Activated T-helper 2 cell treated with anti-CD3 and anti-CD28 coated beads, Interferon-gamma antibody, Interleukin-2, Interleukin-4, amounts not matched to agents 10 μg/mL and 5 μg/mL and 100 μg/mL, durations not matched to agents 14 hours and 24 hours and 36 hours (primary cell): ENCODE results near the gene HP. TPM values are rescaled to one million over a fixed set of nuclear protein-coding genes. Genes with fewer than 3 reads are reported as not detected.
"Not testable (repeated sequence)": the region's sequence is repeated elsewhere in the genome, so short reads cannot be mapped to it uniquely, and the experiment has no call there.

Experiments used
- DNase-seq: peaks from one replicate; pipeline ENCODE4 v3.0.0; 2021; ENCODE audit warnings: low spot score
- H3K27ac Mint-ChIP-seq: one replicate; pipeline ENCODE4 v1.8.0; 2021; ENCODE audit warnings: mixed read lengths
- H3K27me3 Mint-ChIP-seq: one replicate; pipeline ENCODE4 v1.8.0; 2021; ENCODE audit warnings: low read depth, mixed read lengths
- H3K36me3 Mint-ChIP-seq: one replicate; pipeline ENCODE4 v1.8.0; 2021; ENCODE audit warnings: low read depth, mixed read lengths
- H3K4me1 Mint-ChIP-seq: one replicate; pipeline ENCODE4 v1.8.0; 2021; ENCODE audit warnings: low read depth, mixed read lengths
- H3K4me3 Mint-ChIP-seq: one replicate; pipeline ENCODE4 v1.8.0; 2021; ENCODE audit warnings: low read depth, mild to moderate bottlenecking, moderate library complexity, mixed read lengths
- H3K9me3 Mint-ChIP-seq: one replicate; pipeline ENCODE4 v1.8.0; 2021; ENCODE audit warnings: mixed read lengths
- intact Hi-C: fragments of 100-400 bp; cut with micrococcal nuclease; formaldehyde crosslinking; loops from one replicate; pipeline ENCODE4 v1.15.1; 2023
- total RNA-seq: library from RNA; stranded (reverse); gene quantifications from 2 replicates; pipeline ENCODE4 v1.2.3, GENCODE V29; 2022

The HP gene
- total RNA-seq, 1 donor from 2014 or later, result not detected

GRCh38 chr16:72049110-72049509 is 5.2 kb upstream of the HP start:
- no peak for DNase-seq
- Mint-ChIP-seq H3K4me3 (no peak overlapping the region), H3K4me1 (no peaks in the 10 kb centered on the region), H3K36me3 (no peaks in the 10 kb centered on the region), H3K27ac (no peak overlapping the region), H3K27me3 (peaks cover 1% of the 10 kb centered on the region), H3K9me3 (peaks cover 9% of the 10 kb centered on the region)
- intact Hi-C loops, result no loop called here

GRCh38 chr16:72050769-72051464 is 3.4 kb upstream of the HP start:
- H3K4me3 Mint-ChIP-seq, result no peak overlapping the region

GRCh38 chr16:72051818-72052217 is 2.5 kb upstream of the HP start:
- DNase-seq, result no peak
- Mint-ChIP-seq H3K36me3 (no peaks in the 10 kb centered on the region), H3K9me3 (peaks cover 9% of the 10 kb centered on the region), H3K27me3 (peaks cover 1% of the 10 kb centered on the region), H3K4me3 (no peak overlapping the region), H3K27ac (no peak overlapping the region), H3K4me1 (no peaks in the 10 kb centered on the region)
- intact Hi-C loops, result no loop called here

More at GRCh38 chr16:72050769-72051464, 3.4 kb upstream of the HP start:
- Mint-ChIP-seq H3K36me3 (no peaks in the 10 kb centered on the region), H3K9me3 (peaks cover 9% of the 10 kb centered on the region), H3K27me3 (peaks cover 1% of the 10 kb centered on the region), H3K4me1 (no peaks in the 10 kb centered on the region), H3K27ac (no peak overlapping the region)
- no peak for DNase-seq
- intact Hi-C loops, result no loop called here

GRCh38 chr16:72055911-72056310 is 1.6 kb downstream of the HP start:
- no peak overlapping the region for H3K27ac Mint-ChIP-seq
- no peaks in the 10 kb centered on the region for H3K4me1 Mint-ChIP-seq
- peaks cover 1% of the 10 kb centered on the region for H3K27me3 Mint-ChIP-seq
- no peak for DNase-seq
- intact Hi-C loops, result no loop called here
- no peaks in the 10 kb centered on the region for H3K9me3 Mint-ChIP-seq
- H3K4me3 Mint-ChIP-seq, result no peak overlapping the region
- H3K36me3 Mint-ChIP-seq, result no peaks in the 10 kb centered on the region

GRCh38 chr16:72057313-72057712 is 3.0 kb downstream of the HP start:
- H3K27me3 Mint-ChIP-seq, H3K27ac Mint-ChIP-seq, DNase-seq, intact Hi-C loops, H3K36me3 Mint-ChIP-seq, H3K4me1 Mint-ChIP-seq, H3K4me3 Mint-ChIP-seq, H3K9me3 Mint-ChIP-seq: not testable (repeated sequence)

- H3K4me1 Mint-ChIP-seq, H3K4me3 Mint-ChIP-seq, H3K9me3 Mint-ChIP-seq, intact Hi-C loops, H3K27me3 Mint-ChIP-seq, H3K27ac Mint-ChIP-seq, H3K36me3 Mint-ChIP-seq, DNase-seq: not testable (repeated sequence)
These were observed 4.8 kb downstream of the HP start for GRCh38 chr16:72059060-72059459.

- no peaks in the 10 kb centered on the region for H3K4me1 Mint-ChIP-seq
- H3K36me3 Mint-ChIP-seq, result no peaks in the 10 kb centered on the region
- intact Hi-C loops, result no loop called here
These were observed 6.1 kb downstream of the HP start for GRCh38 chr16:72060405-72060804.

GRCh38 chr16:72061564-72061963 is 7.3 kb downstream of the HP start:
- H3K9me3 Mint-ChIP-seq, result no peaks in the 10 kb centered on the region
- no peak for DNase-seq
- no peaks in the 10 kb centered on the region for H3K36me3 Mint-ChIP-seq
- intact Hi-C loops, result no loop called here
- H3K27ac Mint-ChIP-seq, result no peak overlapping the region
- H3K27me3 Mint-ChIP-seq, result no peaks in the 10 kb centered on the region
- no peak overlapping the region for H3K4me3 Mint-ChIP-seq
- H3K4me1 Mint-ChIP-seq, result no peaks in the 10 kb centered on the region

More at GRCh38 chr16:72060405-72060804, 6.1 kb downstream of the HP start:
- DNase-seq, result no peak
- H3K4me3 Mint-ChIP-seq, result no peak overlapping the region
- H3K27ac Mint-ChIP-seq, result no peak overlapping the region
- H3K27me3 Mint-ChIP-seq, result no peaks in the 10 kb centered on the region
- no peaks in the 10 kb centered on the region for H3K9me3 Mint-ChIP-seq

GRCh38 chr16:72064361-72064894 is 10.1 kb downstream of the HP start:
- DNase-seq, result no peak
- Mint-ChIP-seq H3K27me3 (no peaks in the 10 kb centered on the region), H3K27ac (no peak overlapping the region), H3K9me3 (no peaks in the 10 kb centered on the region), H3K36me3 (no peaks in the 10 kb centered on the region), H3K4me3 (no peak overlapping the region), H3K4me1 (no peaks in the 10 kb centered on the region)
- intact Hi-C loops, result no loop called here

- Mint-ChIP-seq H3K9me3 (no peaks in the 10 kb centered on the region), H3K4me1 (no peaks in the 10 kb centered on the region), H3K27ac (no peak overlapping the region), H3K36me3 (no peaks in the 10 kb centered on the region), H3K4me3 (no peak overlapping the region), H3K27me3 (no peaks in the 10 kb centered on the region)
- intact Hi-C loops, result loop anchor here (1.0 to 2.0 kb wide), 2 partner anchors 26 to 33 kb away; partner anchors contain the start of genes DHX38 and TXNL4B
- DNase-seq, result no peak
These were observed 12.4 kb downstream of the HP start for GRCh38 chr16:72066747-72067146.

- Mint-ChIP-seq H3K9me3 (no peaks in the 10 kb centered on the region), H3K4me1 (no peaks in the 10 kb centered on the region), H3K27me3 (no peaks in the 10 kb centered on the region), H3K27ac (no peak overlapping the region), H3K4me3 (no peak overlapping the region), H3K36me3 (no peaks in the 10 kb centered on the region)
- DNase-seq, result no peak
- intact Hi-C loops, result no loop called here
These were observed 14.6 kb downstream of the HP start for GRCh38 chr16:72068930-72069329.

GRCh38 chr16:72072514-72073342 is 18.4 kb downstream of the HP start:
- no peak overlapping the region for H3K27ac Mint-ChIP-seq
- no peaks in the 10 kb centered on the region for H3K36me3 Mint-ChIP-seq
- no peaks in the 10 kb centered on the region for H3K27me3 Mint-ChIP-seq
- H3K9me3 Mint-ChIP-seq, result no peaks in the 10 kb centered on the region
- DNase-seq, result no peak
- no peak overlapping the region for H3K4me3 Mint-ChIP-seq
- intact Hi-C loops, result no loop called here
- H3K4me1 Mint-ChIP-seq, result no peaks in the 10 kb centered on the region
